ENCODE measurements around the gene NDUFB10. TPM values are rescaled to one million over a fixed set of nuclear protein-coding genes. Genes with fewer than 3 reads are reported as not detected.

NDUFB10 gene
- total RNA-seq, 2 donors from 2014 or later, result 108 to 197 TPM

DNA sequence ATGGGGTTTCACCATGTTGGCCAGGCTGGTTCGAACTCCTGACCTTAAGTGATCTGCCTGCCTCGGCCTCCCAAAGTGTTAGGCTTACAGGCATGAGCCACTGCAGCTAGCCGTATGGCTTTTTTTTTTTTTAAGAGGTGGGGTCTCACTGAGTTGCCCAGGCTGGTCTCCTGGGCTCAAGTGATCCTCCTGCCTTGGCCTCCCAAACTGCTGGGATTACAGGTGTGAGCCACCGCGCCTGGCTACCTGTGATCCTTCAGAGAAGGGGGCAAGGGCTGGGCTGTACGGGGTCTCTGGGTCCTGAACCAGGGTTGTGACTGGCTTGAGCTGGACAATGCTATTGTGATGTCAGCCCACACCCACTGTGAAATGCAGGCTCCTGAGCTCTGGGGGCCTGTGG is 7.1 kb downstream of the NDUFB10 start, which contains the start of gene RNF151:
Gene RNF151, plus strand, starts transcription at position 397 of the 400 bp plus-strand sequence. CDS start 26 bp downstream, outside the sequence.
- peaks cover 13 to 17% of the 10 kb centered on the region in 2 donors for H3K4me1 ChIP-seq (ENCODE audit: control insufficient read depth in 1 of 2, low read depth in 2 of 2)
- no peak for DNase-seq (ENCODE audit: low spot score)
- H3K9me3 ChIP-seq, result no peaks in the 10 kb centered on the region
- H3K27me3 ChIP-seq (replicated peaks; ENCODE audit: insufficient read depth), result no peaks in the 10 kb centered on the region
- peak within 1 kb of the TSS; percentile 92 for H3K4me3 ChIP-seq
- TF ChIP-seq, protein P1, sequence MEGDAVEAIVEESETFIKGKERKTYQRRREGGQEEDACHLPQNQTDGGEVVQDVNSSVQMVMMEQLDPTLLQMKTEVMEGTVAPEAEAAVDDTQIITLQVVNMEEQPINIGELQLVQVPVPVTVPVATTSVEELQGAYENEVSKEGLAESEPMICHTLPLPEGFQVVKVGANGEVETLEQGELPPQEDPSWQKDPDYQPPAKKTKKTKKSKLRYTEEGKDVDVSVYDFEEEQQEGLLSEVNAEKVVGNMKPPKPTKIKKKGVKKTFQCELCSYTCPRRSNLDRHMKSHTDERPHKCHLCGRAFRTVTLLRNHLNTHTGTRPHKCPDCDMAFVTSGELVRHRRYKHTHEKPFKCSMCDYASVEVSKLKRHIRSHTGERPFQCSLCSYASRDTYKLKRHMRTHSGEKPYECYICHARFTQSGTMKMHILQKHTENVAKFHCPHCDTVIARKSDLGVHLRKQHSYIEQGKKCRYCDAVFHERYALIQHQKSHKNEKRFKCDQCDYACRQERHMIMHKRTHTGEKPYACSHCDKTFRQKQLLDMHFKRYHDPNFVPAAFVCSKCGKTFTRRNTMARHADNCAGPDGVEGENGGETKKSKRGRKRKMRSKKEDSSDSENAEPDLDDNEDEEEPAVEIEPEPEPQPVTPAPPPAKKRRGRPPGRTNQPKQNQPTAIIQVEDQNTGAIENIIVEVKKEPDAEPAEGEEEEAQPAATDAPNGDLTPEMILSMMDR (IDR thresholded peaks at IDR 0.05), result no peak
- no peak for ATAC-seq (ENCODE audit: insufficient number of reproducible peaks, low FRiP score, low read depth)
- peaks cover 15% of the 10 kb centered on the region for H3K36me3 ChIP-seq
- peak within 1 kb of the TSS; percentile 96 to 97 for H3K27ac ChIP-seq

DNA sequence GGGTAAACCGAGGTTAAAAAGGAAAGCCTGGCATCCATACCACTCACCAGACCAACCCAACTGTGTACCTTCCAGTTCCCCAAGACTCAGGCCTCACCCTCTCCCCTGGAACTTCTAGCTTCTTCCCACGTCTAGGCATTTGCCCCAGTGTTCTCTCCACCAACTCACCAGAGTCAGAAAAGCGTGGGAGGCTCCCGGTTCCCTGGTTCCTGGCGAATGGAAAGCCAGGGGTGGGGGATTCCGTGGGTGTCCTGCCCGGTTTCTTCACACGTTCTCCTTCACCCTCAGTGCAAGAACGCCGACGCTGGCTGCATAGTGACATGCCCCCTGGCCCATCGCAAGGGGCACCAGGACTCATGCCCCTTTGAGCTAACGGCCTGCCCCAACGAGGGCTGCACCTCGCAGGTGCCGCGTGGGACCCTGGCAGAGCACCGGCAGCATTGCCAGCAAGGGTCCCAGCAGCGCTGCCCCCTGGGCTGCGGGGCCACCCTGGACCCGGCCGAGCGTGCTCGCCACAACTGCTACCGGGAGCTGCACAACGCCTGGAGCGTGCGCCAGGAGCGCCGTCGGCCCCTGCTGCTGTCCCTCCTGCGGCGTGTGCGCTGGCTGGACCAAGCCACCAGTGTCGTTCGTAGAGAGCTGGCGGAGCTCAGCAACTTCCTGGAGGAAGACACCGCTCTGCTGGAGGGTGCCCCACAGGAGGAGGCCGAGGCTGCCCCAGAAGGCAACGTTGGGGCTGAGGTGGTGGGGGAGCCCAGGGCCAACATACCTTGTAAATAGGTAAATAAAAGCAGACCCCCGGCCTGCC is 9.0 kb downstream of the NDUFB10 start:
- TF ChIP-seq, protein P1 (IDR thresholded peaks at IDR 0.05), result no peak
- no peaks in the 10 kb centered on the region for H3K36me3 ChIP-seq
- DNase-seq (ENCODE audit: low spot score) (no peak), ATAC-seq (ENCODE audit: insufficient number of reproducible peaks, low FRiP score, low read depth) (no peak)
- no peak overlapping the region for H3K27ac ChIP-seq
- H3K27me3 ChIP-seq (replicated peaks; ENCODE audit: insufficient read depth), result no peaks in the 10 kb centered on the region
- H3K9me3 ChIP-seq, result no peaks in the 10 kb centered on the region
- H3K4me3 ChIP-seq, result no peak overlapping the region
- H3K4me1 ChIP-seq (ENCODE audit: control insufficient read depth in 1 of 2, low read depth in 2 of 2), result peaks cover 20 to 29% of the 10 kb centered on the region in 2 donors

DNA sequence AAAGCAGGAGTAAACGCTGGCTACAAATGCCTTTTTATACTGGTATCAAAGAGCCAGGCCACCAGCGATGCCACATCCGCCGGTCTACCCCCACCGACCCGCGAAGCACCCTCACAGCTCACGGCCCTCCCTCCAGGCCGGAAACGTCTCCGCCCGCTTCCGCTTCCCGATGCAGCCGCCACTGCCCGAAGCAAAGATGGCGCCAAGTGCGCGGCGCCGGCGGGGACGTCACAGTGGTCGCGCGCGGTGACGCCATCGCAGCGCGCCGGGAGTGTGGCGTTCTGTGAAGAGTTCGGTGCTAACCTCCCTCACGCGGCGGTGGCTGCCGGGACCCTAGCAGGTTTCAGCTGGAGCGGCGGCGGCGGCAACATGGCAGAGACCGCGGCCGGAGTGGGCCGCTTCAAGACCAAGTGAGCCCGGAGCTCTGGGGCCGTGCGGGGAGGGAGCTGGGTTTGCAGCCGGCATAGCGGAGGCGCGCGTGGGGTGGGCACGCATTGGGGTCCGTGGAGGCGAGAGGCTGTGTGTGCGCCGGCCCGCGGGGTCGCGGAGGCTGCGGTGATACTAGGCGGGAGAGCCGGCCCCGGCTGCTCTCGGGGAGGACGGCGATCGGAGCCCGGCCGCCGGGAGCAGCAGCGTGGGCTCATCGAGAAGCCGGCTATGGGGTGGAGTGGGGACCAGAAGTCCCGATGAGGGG is 12.6 kb downstream of the NDUFB10 start, which contains the start of gene TBL3:
Gene TBL3, plus strand, starts transcription at position 258 of the 694 bp plus-strand sequence. Its CDS starts 112 bp downstream, at position 370.
- H3K4me3 ChIP-seq, result peak within 1 kb of the TSS; percentile 86
- peaks cover 14 to 22% of the 10 kb centered on the region in 2 donors for H3K4me1 ChIP-seq (ENCODE audit: control insufficient read depth in 1 of 2, low read depth in 2 of 2)
- no peaks in the 10 kb centered on the region for H3K9me3 ChIP-seq
- TF ChIP-seq, protein P1 (IDR thresholded peaks at IDR 0.05), result no peak
- peaks cover 29% of the 10 kb centered on the region for H3K36me3 ChIP-seq
- peak; percentile 85 for ATAC-seq (ENCODE audit: insufficient number of reproducible peaks, low FRiP score, low read depth)
- no peaks in the 10 kb centered on the region for H3K27me3 ChIP-seq (replicated peaks; ENCODE audit: insufficient read depth)
- H3K27ac ChIP-seq, result peak within 1 kb of the TSS; percentile 77 to 89
- peak; percentile 73 for DNase-seq (ENCODE audit: low spot score)

DNA sequence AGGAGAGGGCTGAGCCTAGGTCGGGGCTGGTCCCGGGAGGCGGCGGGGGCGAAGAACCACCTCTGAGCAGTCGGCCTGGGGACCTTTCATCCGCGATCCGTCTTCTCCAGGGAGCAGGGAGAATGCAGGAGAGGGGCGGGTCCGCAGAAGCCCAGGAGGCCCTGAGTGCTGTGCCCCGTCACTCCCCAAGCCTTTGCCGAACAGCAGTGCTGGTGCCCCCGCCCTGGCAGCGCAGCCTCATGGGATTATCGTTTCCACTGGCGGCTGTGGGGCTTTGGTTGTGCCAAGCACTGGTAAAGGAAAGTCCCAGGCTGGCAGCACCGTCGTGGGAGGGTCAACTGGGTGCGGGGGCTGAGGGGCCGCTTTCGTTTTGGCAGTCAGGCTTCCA is 13.1 kb downstream of the NDUFB10 start:
- Histone ChIP-seq H3K4me3 (peak overlapping the region; percentile 86), H3K4me1 (ENCODE audit: control insufficient read depth in 1 of 2, low read depth in 2 of 2) (peaks cover 14 to 22% of the 10 kb centered on the region in 2 donors), H3K27ac (peak overlapping the region in 1 of 2 donors; percentile 77), H3K27me3 (replicated peaks; ENCODE audit: insufficient read depth) (no peaks in the 10 kb centered on the region), H3K9me3 (no peaks in the 10 kb centered on the region), H3K36me3 (peaks cover 34% of the 10 kb centered on the region)
- DNase-seq (ENCODE audit: low spot score) (no peak), ATAC-seq (ENCODE audit: insufficient number of reproducible peaks, low FRiP score, low read depth) (no peak)
- TF ChIP-seq, protein P1 (IDR thresholded peaks at IDR 0.05), result no peak

Measured in thoracic aorta (tissue), 2 donors.